ENCODE measurements around the gene CT83. TPM values are rescaled to one million over a fixed set of nuclear protein-coding genes. Genes with fewer than 3 reads are reported as not detected.

The CT83 gene
- total and polyA plus RNA-seq, 2 donors (not counting 3 experiments of a cell fraction or from before 2014, with no cell fraction given), result not detected

- Histone ChIP-seq H3K79me2 (ENCODE audit: control insufficient read depth, insufficient read depth, low read length) (no peaks in the 10 kb centered on the region), H4K20me1 (replicated peaks; ENCODE audit: control insufficient read depth, extremely low read depth, insufficient read depth, low read length) (no peaks in the 10 kb centered on the region), H3K9me1 (replicated peaks; ENCODE audit: control insufficient read depth, extremely low read depth, insufficient read depth, low read length) (no peaks in the 10 kb centered on the region), H3K9me3 (replicated peaks; ENCODE audit: control insufficient read depth, insufficient read depth, low read length) (no peaks in the 10 kb centered on the region), H3K4me1 (ENCODE audit: control insufficient read depth, extremely low read depth, insufficient read depth, low read length) (no peaks in the 10 kb centered on the region), H3K36me3 (ENCODE audit: control insufficient read depth in 2 of 2, extremely low read depth in 1 of 2, insufficient read depth in 2 of 2, low read length in 2 of 2) (no peaks in the 10 kb centered on the region), H3K27me3 (ENCODE audit: control insufficient read depth in 2 of 2, insufficient read depth in 2 of 2, low read length in 2 of 2) (no peaks in the 10 kb centered on the region), H2AFZ (ENCODE audit: low read depth, low read length) (no peak overlapping the region), H3K4me2 (ENCODE audit: insufficient read depth, low read length) (no peak overlapping the region), H3K4me3 (replicated peaks in 1 of 3; ENCODE audit: insufficient read depth in 1 of 3, low read depth in 1 of 3, low read length in 3 of 3) (no peak overlapping the region), H3K27ac (ENCODE audit: insufficient read depth, low read depth, low read length) (no peak overlapping the region), H3K9ac (replicated peaks; ENCODE audit: extremely low read depth, insufficient read depth, low read length) (no peak overlapping the region)
- no TSS peak for BruUV-seq (replicated peaks)
- intact Hi-C loops (cut with micrococcal nuclease), result no loop called here
- dilution Hi-C loops (cut with MboI; ENCODE audit: extremely low pct_ligation_motif_present, low sequenced_read_pairs), result no loop called here
- TF ChIP-seq JUN (IDR thresholded peaks at IDR 0.05; ENCODE audit: borderline replicate concordance, insufficient read depth, insufficient read length, low read depth) (no peak), POLR2A (IDR thresholded peaks at IDR 0.05; ENCODE audit: low read depth, low read length) (no peak), MAX (IDR thresholded peaks at IDR 0.05; ENCODE audit: insufficient read depth, insufficient read length) (no peak)
- FAIRE-seq, result no peak
- ChIA-PET POLR2A (no interaction called here), CTCF (no interaction called here)
- no peak for DNase-seq (ENCODE audit: low read depth, low spot score)
Measured at GRCh38 chrX:116499780-116500179, 37.0 kb upstream of the CT83 start.

- intact Hi-C loops (cut with micrococcal nuclease) (no loop called here), dilution Hi-C loops (cut with MboI; ENCODE audit: extremely low pct_ligation_motif_present, low sequenced_read_pairs) (no loop called here)
- CTCF ChIA-PET, result no interaction called here
- Histone ChIP-seq H3K9me3 (replicated peaks; ENCODE audit: control insufficient read depth, insufficient read depth, low read length) (no peaks in the 10 kb centered on the region), H3K4me3 (replicated peaks in 1 of 3; ENCODE audit: insufficient read depth in 1 of 3, low read depth in 1 of 3, low read length in 3 of 3) (no peak overlapping the region), H3K27ac (ENCODE audit: insufficient read depth, low read depth, low read length) (no peak overlapping the region), H3K9ac (replicated peaks; ENCODE audit: extremely low read depth, insufficient read depth, low read length) (no peak overlapping the region), H3K4me2 (ENCODE audit: insufficient read depth, low read length) (no peak overlapping the region), H3K9me1 (replicated peaks; ENCODE audit: control insufficient read depth, extremely low read depth, insufficient read depth, low read length) (no peaks in the 10 kb centered on the region), H3K36me3 (ENCODE audit: control insufficient read depth in 2 of 2, extremely low read depth in 1 of 2, insufficient read depth in 2 of 2, low read length in 2 of 2) (no peaks in the 10 kb centered on the region), H3K79me2 (ENCODE audit: control insufficient read depth, insufficient read depth, low read length) (no peaks in the 10 kb centered on the region), H2AFZ (ENCODE audit: low read depth, low read length) (no peak overlapping the region), H3K4me1 (ENCODE audit: control insufficient read depth, extremely low read depth, insufficient read depth, low read length) (no peaks in the 10 kb centered on the region), H4K20me1 (replicated peaks; ENCODE audit: control insufficient read depth, extremely low read depth, insufficient read depth, low read length) (no peaks in the 10 kb centered on the region), H3K27me3 (ENCODE audit: control insufficient read depth in 2 of 2, insufficient read depth in 2 of 2, low read length in 2 of 2) (no peaks in the 10 kb centered on the region)
- no peak for DNase-seq (ENCODE audit: low read depth, low spot score)
- POLR2A ChIA-PET, result no interaction called here
- FAIRE-seq, result no peak
- no TSS peak for BruUV-seq (replicated peaks)
- TF ChIP-seq MYC (IDR thresholded peaks at IDR 0.05; ENCODE audit: low read depth, low read length), result no peak
- TF ChIP-seq POLR2AphosphoS5 (IDR thresholded peaks at IDR 0.05; ENCODE audit: insufficient read depth, low read depth, low read length), result no peak
- TF ChIP-seq EZH2 (IDR thresholded peaks at IDR 0.05; ENCODE audit: borderline replicate concordance, low read depth, low read length, severe bottlenecking), result no peak
- TF ChIP-seq GATA2 (IDR thresholded peaks at IDR 0.05; ENCODE audit: insufficient read depth, insufficient read length, low read depth, low read length), result no peak
Measured at GRCh38 chrX:116493271-116493670, 30.5 kb upstream of the CT83 start.
